NCI-H187 treated with DMSO at 0.1 percent for 48 hours (cell line): ENCODE results near the gene WDR43.

Experiments used
- DNase-seq: peaks from one replicate; lab custom pipeline; 2025; lab: John Stamatoyannopoulos, UW

The WDR43 gene

DNA sequence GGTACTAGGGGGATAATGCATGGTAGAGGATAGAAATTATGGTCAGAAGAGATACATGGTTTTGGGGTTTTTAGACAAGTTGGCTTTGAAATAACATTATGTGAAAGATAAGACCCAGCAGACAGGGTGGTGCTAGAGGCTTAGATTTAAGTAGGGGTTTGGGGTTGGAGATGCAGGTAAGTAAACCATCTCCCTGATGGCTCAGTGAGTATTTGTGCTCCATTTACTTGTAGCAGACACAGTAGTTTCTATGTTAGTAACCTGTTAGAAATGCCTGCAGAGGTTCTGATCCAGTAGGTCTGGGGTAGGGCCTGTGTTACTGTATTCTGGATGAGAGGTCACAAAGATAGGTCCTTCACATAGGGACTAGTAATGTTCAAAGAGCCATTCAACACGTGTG lies 13.7 kb downstream of the WDR43 start:
- DNase-seq = no peak

DNA sequence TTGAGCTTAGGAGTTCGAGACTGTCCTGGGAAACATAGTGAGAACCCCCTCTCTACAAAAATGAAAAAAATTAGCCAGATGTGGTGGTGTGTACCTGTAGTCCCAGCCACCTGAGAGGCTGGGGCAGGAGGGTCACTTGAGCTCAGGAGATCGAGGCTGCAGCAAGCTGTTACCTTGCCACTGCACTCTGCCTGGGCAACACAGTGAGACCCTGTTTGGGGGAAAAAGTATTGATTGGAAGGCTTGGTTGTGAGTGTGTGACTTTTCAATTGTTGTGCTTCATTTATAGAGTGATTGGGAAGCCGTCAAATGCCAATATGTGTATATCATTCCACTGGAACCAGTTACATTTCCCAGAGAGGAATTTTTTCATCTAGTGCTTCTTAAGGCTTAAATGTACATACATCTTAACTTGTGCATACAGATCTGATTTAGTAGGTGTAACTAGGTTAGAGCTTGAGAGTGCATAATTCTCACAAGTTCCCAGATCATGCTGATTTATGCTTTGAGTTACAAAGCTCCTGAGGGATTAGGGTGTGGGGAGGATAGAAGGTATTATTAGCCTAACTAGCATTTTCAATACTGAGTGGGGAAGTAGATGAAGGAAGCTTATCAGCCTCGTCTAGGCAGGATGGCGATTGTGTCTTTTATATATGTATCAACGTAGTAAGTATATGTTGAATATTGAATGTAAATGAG lies 15.3 kb downstream of the WDR43 start:
- DNase-seq = no peak

DNA sequence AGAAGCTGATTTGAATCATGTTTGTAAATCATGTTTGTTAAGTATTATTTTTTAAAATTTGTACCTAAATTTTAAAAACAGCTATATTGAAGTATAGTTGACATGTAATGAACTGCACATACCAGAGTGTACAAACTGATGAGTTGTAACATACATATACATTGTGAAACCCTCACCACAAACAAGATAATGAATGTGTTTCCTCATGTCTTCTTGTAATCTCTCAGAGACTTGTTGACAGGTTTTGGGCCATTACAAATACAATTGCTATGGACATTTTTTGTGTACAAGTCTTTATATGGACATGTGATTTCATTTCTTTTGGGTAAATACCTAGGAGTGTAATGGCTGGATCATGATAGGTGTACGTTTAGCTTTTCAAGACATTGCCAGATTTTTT lies 21.5 kb downstream of the WDR43 start:
- no peak for DNase-seq

GRCh38 chr2:28926847-28927246 lies 32.4 kb downstream of the WDR43 start:
- DNase-seq = no peak

GRCh38 chr2:28927469-28927868 lies 33.0 kb downstream of the WDR43 start:
- no peak for DNase-seq

GRCh38 chr2:28927878-28928277 lies 33.4 kb downstream of the WDR43 start:
- DNase-seq = no peak

DNA sequence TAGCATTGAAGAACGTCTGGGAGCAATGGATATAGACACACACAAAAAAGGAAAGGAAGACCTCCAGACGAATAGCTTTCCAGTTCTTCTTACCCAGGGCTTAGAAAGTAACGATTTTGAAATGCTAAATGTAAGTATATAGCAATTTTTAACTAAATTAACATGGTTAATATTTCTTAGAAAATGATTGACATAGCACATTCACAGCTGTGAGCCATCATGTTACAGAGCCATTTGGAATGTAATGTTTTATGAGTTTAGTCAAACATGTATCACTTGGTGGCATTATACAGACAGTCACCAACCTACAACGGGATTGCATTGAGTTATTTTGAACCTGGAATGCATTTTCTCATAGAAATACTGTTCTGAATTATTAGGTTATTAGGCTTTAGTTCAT lies 35.1 kb downstream of the WDR43 start:
- no peak for DNase-seq

GRCh38 chr2:28930205-28930604 lies 35.7 kb downstream of the WDR43 start:
- no peak for DNase-seq

DNA sequence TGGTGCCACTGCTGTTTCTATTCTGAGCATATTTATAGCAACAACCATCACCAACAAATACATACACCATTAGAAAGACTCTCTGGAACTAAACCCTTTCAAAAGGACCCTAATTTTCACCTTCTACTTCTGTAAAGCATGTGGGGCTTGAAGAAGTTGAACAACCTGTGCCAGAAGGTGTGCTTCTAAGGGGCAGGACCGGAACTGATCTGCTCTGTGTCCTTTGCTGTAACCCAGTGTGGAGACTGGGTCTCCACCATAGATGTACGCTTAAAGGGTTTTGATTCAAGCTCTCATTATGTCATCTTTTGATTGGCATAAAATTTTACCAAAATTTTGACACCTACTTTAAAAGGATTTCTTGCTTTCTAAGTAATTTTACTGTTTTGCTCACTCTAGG lies 40.3 kb downstream of the WDR43 start:
- no peak for DNase-seq

DNA sequence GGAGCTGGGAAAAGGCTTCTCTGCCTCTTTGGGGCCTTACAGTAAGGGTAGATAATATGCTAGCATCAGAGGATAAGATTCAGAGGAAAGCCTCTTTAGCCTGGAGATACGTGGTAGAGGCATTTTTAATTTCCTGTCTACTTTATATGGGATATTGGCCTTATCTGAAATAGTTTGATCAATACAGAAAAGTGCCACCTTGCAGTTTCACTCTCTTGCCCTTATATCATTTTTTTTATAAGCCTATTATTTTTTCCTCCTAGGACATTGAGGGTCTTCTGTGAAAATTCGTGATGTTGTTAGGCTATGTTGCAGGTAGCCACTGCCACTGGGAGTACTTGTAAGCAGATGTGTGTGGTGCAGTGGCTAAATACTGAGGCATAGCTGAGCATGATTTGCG lies 46.5 kb downstream of the WDR43 start:
- no peak for DNase-seq

GRCh38 chr2:28944535-28945248 lies 50.2 kb downstream of the WDR43 start:
- no peak for DNase-seq

GRCh38 chr2:28948160-28948559 lies 53.7 kb downstream of the WDR43 start:
- no peak for DNase-seq

DNA sequence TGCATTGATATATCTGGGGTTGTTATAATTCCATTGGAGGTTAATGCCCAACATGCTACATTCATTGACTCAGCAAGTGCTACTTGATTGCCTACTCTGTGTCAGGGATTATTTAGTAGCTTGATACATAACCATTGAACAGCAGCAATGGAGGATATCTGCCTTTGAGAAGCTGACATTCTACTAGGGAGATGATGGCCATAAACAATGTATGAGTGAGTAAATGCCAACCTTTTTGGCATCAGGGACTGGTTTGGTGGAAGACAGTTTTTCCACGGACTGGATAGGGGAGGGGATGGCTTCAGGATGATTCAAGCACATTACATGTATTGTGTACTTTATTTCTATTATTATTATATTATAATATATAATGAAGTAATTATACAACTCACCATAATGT lies 54.7 kb downstream of the WDR43 start:
- DNase-seq = no peak

DNA sequence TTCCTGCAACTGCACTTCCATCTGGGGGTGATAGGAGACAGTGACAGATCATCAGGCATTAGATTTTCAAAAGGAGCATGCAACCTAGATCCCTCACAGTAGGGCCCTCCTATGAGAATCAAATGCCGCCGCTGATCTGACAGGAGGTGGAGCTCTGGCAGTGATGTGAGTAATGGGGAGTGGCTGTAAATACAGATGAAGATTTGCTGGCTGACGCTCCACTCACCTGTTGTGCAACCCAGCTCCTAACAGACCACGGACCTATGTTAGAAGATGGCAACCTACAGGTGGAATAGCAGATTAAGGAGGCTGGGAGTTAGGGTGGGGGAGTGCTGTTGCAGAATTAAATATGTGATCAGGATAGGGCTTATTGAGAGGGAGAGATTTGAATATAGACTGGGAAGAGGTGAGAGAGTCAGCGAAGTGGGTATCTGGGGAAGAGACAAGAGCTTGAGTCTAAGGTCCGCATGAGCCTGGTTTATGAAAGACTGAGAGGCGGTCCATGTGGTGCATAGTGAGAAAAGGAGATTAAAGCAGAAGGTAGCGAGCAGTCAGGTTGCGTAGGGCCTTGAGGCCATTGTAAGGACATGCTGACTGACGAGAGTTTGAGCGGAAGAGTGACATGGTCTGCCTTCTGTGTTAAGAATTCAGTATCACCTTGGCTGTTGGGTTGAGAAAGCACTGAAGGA lies 55.3 kb downstream of the WDR43 start:
- no peak for DNase-seq

DNA sequence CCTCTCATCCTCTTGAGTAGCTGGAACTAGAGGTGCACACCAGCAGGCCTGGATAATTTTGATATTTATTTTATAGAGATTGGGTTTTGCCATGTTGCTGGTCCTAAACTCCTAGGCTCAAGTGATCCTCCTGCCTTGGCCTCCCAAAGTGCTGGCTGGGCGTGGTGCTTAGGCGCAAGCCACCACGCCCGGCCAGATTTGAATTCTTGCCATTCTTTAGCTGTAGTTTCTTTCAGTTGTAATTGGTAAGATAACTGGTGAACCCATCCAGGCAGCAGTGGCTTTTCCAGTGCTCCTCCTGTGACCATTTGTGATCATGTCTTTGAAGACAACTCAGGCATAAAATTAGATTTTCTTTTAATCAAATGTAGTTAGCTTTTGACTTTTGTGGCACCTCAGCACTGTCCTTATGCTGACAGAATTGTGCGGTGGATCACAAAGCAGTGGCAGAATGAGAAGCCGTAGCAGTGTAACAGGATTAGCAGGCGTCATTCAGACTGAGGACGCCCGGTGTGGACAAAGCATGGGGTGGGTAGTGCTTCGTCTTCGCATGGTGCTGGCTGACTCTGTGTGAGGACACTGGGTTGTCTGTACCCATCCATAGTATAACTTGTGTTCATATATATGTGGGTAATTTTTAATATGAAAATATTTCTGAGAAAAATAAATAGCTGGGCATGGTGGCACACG lies 56.6 kb downstream of the WDR43 start:
- no peak for DNase-seq

GRCh38 chr2:28951910-28952835 lies 57.7 kb downstream of the WDR43 start:
- no peak for DNase-seq

DNA sequence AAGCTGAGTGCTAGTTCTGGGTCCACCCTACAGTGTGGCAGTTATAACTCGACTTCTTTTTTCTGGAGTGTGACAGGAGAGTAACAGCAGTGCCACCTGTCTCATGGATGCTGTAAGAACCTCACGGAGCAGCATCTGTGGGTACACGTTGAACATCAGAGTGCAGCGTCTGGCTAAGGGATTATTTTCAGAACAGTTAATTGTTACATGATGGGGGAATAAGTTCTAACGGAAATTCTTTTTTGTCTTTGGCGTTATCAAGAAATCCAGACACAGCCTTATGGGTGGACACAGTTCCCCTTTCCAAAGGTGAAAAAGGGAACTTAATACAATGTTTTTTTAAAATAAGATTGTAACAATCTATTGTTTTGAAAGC lies 58.4 kb downstream of the WDR43 start:
- no peak for DNase-seq

- DNase-seq = no peak
Observed at GRCh38 chr2:28955467-28955866, 61.0 kb downstream of the WDR43 start.

DNA sequence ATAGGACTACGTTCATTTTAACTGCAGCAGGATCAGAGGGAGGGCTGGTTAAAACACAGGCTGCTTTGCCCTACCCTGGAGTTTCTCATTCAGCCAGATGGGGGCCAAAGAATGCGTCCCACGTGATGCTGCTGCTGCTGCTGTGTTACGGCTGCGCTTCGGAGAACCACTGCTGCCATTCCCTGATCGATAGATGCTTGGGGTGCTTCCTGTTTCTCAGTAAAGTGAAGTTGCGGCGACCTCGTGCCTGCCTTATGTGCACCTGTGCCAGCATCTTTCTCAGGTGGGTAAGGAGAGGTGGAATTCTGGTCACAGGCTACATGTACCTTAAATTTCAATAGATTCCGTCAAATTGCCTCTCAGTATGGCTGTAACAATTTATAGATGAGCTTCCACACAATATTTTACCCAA lies 62.0 kb downstream of the WDR43 start:
- DNase-seq = no peak

- DNase-seq = no peak
Observed at GRCh38 chr2:28956890-28957289, 62.4 kb downstream of the WDR43 start.

DNA sequence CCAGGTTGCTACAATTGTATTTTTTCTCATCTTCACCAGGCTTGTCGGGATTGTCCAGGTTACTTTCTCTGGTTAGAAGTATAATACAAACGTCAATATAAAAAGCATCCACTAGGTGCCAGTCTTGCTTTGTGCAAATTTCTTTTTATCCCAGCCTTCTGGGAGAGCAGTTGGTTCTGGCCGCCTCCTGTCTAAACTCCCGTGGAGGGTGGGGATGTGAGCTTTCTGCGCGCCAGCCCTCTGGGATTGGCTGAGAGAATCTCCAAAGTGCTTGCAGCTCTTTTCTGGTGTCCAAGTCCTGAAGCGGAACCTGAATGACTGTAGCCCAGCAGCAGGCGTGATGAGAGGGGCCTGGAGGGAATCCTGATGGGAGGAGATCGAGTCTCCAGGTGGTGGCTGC lies 64.2 kb downstream of the WDR43 start:
- peak; percentile 41 for DNase-seq

- no peak for DNase-seq
Observed at GRCh38 chr2:28960401-28960800, 65.9 kb downstream of the WDR43 start.
